ENCODE results near the gene TRMT44. TPM values are rescaled to one million over a fixed set of nuclear protein-coding genes. Genes with fewer than 3 reads are reported as not detected.

Gene TRMT44
- 5.7 to 7.7 TPM (median 5.9 TPM) in 5 replicates for total RNA-seq (2022; extraction: Qiagen RNA extraction)

GRCh38 chr4:8440492-8441311, at the start of gene TRMT44, which contains the start of gene ACOX3:
Gene TRMT44 (plus strand): TSS chr4:8440777. CDS start chr4:8440823, 46 bp downstream.
Gene ACOX3 (minus strand): TSS chr4:8440723. CDS start chr4:8416521, 24,202 bp downstream.

Other genes starting within 250 kb of the TRMT44 start
- 14.3 to 27.7 TPM (median 22.6 TPM) in 5 replicates for gene SH3TC1, start 241.5 kb upstream of the TRMT44 start, total RNA-seq (2022; extraction: Qiagen RNA extraction)
- 15.1 to 21.2 TPM (median 20.1 TPM) in 5 replicates for gene HTRA3, start 171.0 kb upstream of the TRMT44 start, total RNA-seq (2022; extraction: Qiagen RNA extraction)
- 6.6 to 10.8 TPM (median 9.7 TPM) in 5 replicates for gene ACOX3, start 54 bp upstream of the TRMT44 start, total RNA-seq (2022; extraction: Qiagen RNA extraction)
- 0.07 TPM in 1 of 5 replicates, not detected in the others for gene GPR78, start 139.6 kb downstream of the TRMT44 start, total RNA-seq (2022; extraction: Qiagen RNA extraction)
- 0.17 to 0.41 TPM (median 0.37 TPM) in 5 replicates for gene CPZ, start 152.0 kb downstream of the TRMT44 start, total RNA-seq (2022; extraction: Qiagen RNA extraction)